MM.1S (cell line): ENCODE measurements around the gene CFAP73.

Source experiments
- DNase-seq: peaks from one replicate; pipeline ENCODE4 v3.0.0-alpha.2; 2015
- H2AFZ ChIP-seq: fragments of 300-600 bp; sonication (generic); 2 replicates; pipeline ENCODE4 v1.6.0; 2016; ENCODE audit warnings: antibody characterized with exemption, low read length
- H3F3A ChIP-seq: fragments of 300-600 bp; sonication (generic); 2 replicates; pipeline ENCODE4 v1.6.1; 2016; ENCODE audit warnings: mild to moderate bottlenecking, antibody characterized with exemption, low read length, moderate library complexity, mixed read lengths; ENCODE audit not compliant: insufficient read depth
- H3K27ac ChIP-seq: fragments of 300-600 bp; sonication (generic); 2 replicates; pipeline ENCODE4 v1.5.1; 2016; ENCODE audit warnings: mild to moderate bottlenecking, low read length
- H3K27me3 ChIP-seq: fragments of 300-600 bp; sonication (generic); replicated peaks from 2 replicates; pipeline ENCODE4 v1.6.0; 2016; ENCODE audit warnings: low read length; ENCODE audit not compliant: insufficient read depth
- H3K36me3 ChIP-seq: fragments of 300-600 bp; sonication (generic); replicated peaks from 2 replicates; pipeline ENCODE4 v1.6.1; 2016; ENCODE audit warnings: mild to moderate bottlenecking, low read length, mixed read lengths; ENCODE audit not compliant: insufficient read depth
- H3K4me1 ChIP-seq: fragments of 300-600 bp; sonication (generic); 2 replicates; pipeline ENCODE4 v1.6.1; 2016; ENCODE audit warnings: low read length, mixed read lengths
- H3K4me2 ChIP-seq: fragments of 300-600 bp; sonication (generic); 2 replicates; pipeline ENCODE4 v1.6.0; 2016; ENCODE audit warnings: low read depth, low read length
- H3K4me3 ChIP-seq: fragments of 300-600 bp; sonication (generic); 2 replicates; pipeline ENCODE4 v1.5.1; 2016; ENCODE audit warnings: low read length, mixed read lengths
- H3K79me2 ChIP-seq: fragments of 300-600 bp; sonication (generic); 2 replicates; pipeline ENCODE4 v1.6.1; 2016; ENCODE audit warnings: mixed run types, low read length, mixed read lengths
- H3K9ac ChIP-seq: fragments of 300-600 bp; sonication (generic); 2 replicates; pipeline ENCODE4 v1.6.1; 2016; ENCODE audit warnings: low read length, mixed read lengths
- H3K9me2 ChIP-seq: fragments of 300-600 bp; sonication (generic); replicated peaks from 2 replicates; pipeline ENCODE4 v1.6.1; 2016; ENCODE audit warnings: mild to moderate bottlenecking, low read length, mixed read lengths; ENCODE audit not compliant: insufficient read depth
- H3K9me3 ChIP-seq: fragments of 300-600 bp; sonication (generic); replicated peaks from 2 replicates; pipeline ENCODE4 v1.6.1; 2016; ENCODE audit warnings: mild to moderate bottlenecking, low read length, mixed read lengths; ENCODE audit not compliant: insufficient read depth
- H4K20me1 ChIP-seq: fragments of 300-600 bp; sonication (generic); 2 replicates; pipeline ENCODE4 v1.6.1; 2016; ENCODE audit warnings: mild to moderate bottlenecking, low read length, moderate library complexity, mixed read lengths; ENCODE audit not compliant: insufficient read depth
- EZH2 ChIP-seq: fragments of 300-600 bp; sonication (generic); optimal IDR thresholded peaks from 2 replicates; pipeline ENCODE3; 2017; ENCODE audit warnings: low read depth, mild to moderate bottlenecking, antibody characterized with exemption, low read length, mixed read lengths
- EZH2phosphoT487 ChIP-seq: fragments of 300-600 bp; sonication (generic); IDR thresholded peaks from 2 replicates; pipeline ENCODE4 v1.6.1; 2018; ENCODE audit warnings: antibody characterized with exemption, low read length
- TF ChIP-seq, protein P1 (sequence below): fragments of 300-600 bp; sonication (generic); IDR thresholded peaks from 2 replicates; pipeline ENCODE4 v1.5.1; 2016; ENCODE audit warnings: antibody characterized with exemption, low read length, mixed read lengths

The CFAP73 gene

DNA sequence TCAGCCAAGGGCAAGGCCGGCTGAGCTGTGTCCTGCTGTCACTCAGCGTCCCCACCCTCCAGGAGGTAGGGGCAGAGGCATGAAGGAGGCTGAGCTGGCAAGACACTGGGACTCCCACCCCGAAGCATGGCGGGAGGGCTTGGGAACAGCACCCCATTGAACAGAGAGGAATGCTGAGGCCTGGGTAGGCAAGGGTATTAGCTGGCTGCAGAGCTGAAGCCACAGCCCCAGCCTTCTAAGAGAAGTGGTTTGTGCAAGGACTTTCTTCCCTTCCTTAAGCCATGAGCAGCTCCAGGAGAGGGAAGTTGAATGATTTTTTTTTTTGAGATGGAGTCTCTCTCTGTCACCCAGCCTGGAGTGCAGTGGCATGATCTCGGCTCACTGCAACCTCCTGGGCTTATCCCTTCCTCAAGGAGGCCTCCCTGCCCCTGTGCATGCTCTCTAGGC, 6.6 kb upstream of the CFAP73 start:
- H3K9ac ChIP-seq: no peak overlapping the region
- H4K20me1 ChIP-seq: no peaks in the 10 kb centered on the region
- no peak overlapping the region for H3K27ac ChIP-seq
- H2AFZ ChIP-seq: no peak overlapping the region
- DNase-seq: no peak
- no peaks in the 10 kb centered on the region for H3K36me3 ChIP-seq
- H3K4me1 ChIP-seq: no peaks in the 10 kb centered on the region
- TF ChIP-seq, protein P1, sequence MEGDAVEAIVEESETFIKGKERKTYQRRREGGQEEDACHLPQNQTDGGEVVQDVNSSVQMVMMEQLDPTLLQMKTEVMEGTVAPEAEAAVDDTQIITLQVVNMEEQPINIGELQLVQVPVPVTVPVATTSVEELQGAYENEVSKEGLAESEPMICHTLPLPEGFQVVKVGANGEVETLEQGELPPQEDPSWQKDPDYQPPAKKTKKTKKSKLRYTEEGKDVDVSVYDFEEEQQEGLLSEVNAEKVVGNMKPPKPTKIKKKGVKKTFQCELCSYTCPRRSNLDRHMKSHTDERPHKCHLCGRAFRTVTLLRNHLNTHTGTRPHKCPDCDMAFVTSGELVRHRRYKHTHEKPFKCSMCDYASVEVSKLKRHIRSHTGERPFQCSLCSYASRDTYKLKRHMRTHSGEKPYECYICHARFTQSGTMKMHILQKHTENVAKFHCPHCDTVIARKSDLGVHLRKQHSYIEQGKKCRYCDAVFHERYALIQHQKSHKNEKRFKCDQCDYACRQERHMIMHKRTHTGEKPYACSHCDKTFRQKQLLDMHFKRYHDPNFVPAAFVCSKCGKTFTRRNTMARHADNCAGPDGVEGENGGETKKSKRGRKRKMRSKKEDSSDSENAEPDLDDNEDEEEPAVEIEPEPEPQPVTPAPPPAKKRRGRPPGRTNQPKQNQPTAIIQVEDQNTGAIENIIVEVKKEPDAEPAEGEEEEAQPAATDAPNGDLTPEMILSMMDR: no peak
- TF ChIP-seq EZH2: no peak
- H3K9me3 ChIP-seq: no peaks in the 10 kb centered on the region
- H3K4me2 ChIP-seq: no peak overlapping the region
- no peak overlapping the region for H3K4me3 ChIP-seq
- H3F3A ChIP-seq: no peaks in the 10 kb centered on the region
- H3K27me3 ChIP-seq: no peaks in the 10 kb centered on the region
- H3K79me2 ChIP-seq: no peaks in the 10 kb centered on the region
- no peaks in the 10 kb centered on the region for H3K9me2 ChIP-seq

DNA sequence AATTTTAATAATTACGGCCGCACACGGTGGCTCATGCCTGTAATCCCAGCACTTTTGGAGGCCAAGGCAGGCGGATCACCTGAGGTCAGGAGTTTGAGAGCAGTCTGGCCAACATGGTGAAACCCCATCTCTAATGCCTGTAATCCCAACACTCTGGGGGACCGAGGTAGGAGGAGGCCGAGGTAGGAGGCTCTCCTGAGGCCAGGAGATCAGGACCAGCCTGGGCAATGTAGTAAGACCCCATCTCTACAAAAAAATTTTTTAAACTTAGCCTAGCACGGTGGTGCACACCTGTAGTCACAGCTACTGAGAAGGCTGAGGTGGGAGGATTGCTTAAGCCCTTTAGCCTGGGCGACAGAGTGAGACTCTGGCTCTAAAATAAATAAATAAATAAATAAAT, 5.6 kb upstream of the CFAP73 start:
- Histone ChIP-seq H3K4me1 (no peaks in the 10 kb centered on the region), H3K36me3 (no peaks in the 10 kb centered on the region), H3F3A (no peaks in the 10 kb centered on the region), H2AFZ (no peak overlapping the region), H3K9ac (no peak overlapping the region), H3K4me2 (no peak overlapping the region), H3K79me2 (no peaks in the 10 kb centered on the region), H3K4me3 (no peak overlapping the region), H3K27me3 (no peaks in the 10 kb centered on the region), H3K9me2 (no peaks in the 10 kb centered on the region), H3K9me3 (no peaks in the 10 kb centered on the region), H4K20me1 (no peaks in the 10 kb centered on the region), H3K27ac (no peak overlapping the region)
- no peak for TF ChIP-seq EZH2
- TF ChIP-seq, protein P1: no peak
- no peak for TF ChIP-seq EZH2phosphoT487
- no peak for DNase-seq

DNA sequence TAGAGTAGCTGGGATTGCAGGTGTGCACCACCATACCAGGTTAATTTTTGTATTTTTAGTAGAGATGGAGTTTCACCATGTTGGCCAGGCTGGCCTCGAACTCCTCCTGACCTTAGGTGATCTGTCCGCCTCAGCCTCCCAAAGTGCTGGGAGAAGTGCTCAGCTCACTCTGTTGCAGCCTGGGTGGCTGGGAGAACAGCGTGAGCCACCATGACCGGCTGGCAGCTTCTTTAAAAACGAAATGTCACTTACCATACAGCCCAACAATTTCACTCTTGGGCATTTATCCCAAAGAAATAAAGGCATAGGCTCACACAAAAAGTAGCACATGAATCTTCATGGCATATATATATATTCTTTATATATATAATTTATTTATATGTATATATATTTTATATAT, 4.7 kb upstream of the CFAP73 start:
- DNase-seq: no peak
- H3K27ac ChIP-seq: no peak overlapping the region
- TF ChIP-seq, protein P1: no peak
- TF ChIP-seq EZH2phosphoT487 (no peak), EZH2 (no peak)

More for the DNA sequence above, 4.7 kb upstream of the CFAP73 start:
- no peak overlapping the region for H3K4me2 ChIP-seq
- no peak overlapping the region for H3K4me3 ChIP-seq
- H3K79me2 ChIP-seq: no peaks in the 10 kb centered on the region
- H4K20me1 ChIP-seq: no peaks in the 10 kb centered on the region
- H3K9me3 ChIP-seq: no peaks in the 10 kb centered on the region
- no peaks in the 10 kb centered on the region for H3K4me1 ChIP-seq
- no peaks in the 10 kb centered on the region for H3K9me2 ChIP-seq
- no peaks in the 10 kb centered on the region for H3F3A ChIP-seq
- no peak overlapping the region for H3K9ac ChIP-seq
- no peak overlapping the region for H2AFZ ChIP-seq
- no peaks in the 10 kb centered on the region for H3K27me3 ChIP-seq
- no peaks in the 10 kb centered on the region for H3K36me3 ChIP-seq
